Transverse colon (tissue), 4 donors: Measurements from ENCODE around the gene HS3ST5. TPM values are rescaled to one million over a fixed set of nuclear protein-coding genes. Genes with fewer than 3 reads are reported as not detected.

Experiments used
- DNase-seq: peaks from one replicate; pipeline ENCODE4 v3.0.0-alpha.2; 2019
- H3K27ac ChIP-seq, 4 donors: fragments of 200-600 bp; sonication (generic); 2 replicates each; pipeline ENCODE4 v1.5.1; 2016 to 2018; ENCODE audit warnings: inconsistent platforms in 4 of 4
- H3K27me3 ChIP-seq: fragments of 200-600 bp; sonication (generic); 2 replicates; pipeline ENCODE4 v1.5.1; 2017; ENCODE audit warnings: inconsistent platforms
- H3K36me3 ChIP-seq, 4 donors: fragments of 200-600 bp; sonication (generic); 2 replicates each; pipeline ENCODE4 v1.5.1; 2017 to 2019; ENCODE audit warnings: inconsistent platforms in 4 of 4
- H3K4me1 ChIP-seq, 4 donors: fragments of 200-600 bp; sonication (generic); 2 replicates each; pipeline ENCODE4 v1.5.1; 2017 to 2020; ENCODE audit warnings: inconsistent platforms in 4 of 4
- H3K4me3 ChIP-seq, 4 donors: fragments of 200-600 bp; sonication (generic); 1 replicate in 1 of 4; 2 replicates in 3 of 4; pipeline versions ENCODE4 v1.5.1 to v1.6.1; 2017 to 2019; ENCODE audit warnings: inconsistent platforms in 4 of 4
- H3K9me3 ChIP-seq, 2 donors: fragments of 200-600 bp; sonication (generic); 2 replicates each; pipeline ENCODE4 v1.5.1; 2017 to 2019; ENCODE audit warnings: inconsistent platforms in 2 of 2
- CTCF ChIP-seq, 5 experiments: fragments of 200-600 bp in 3 of 5; fragments of 450-650 bp in 2 of 5; sonication (generic) in 3 of 5; IDR thresholded peaks; 1 replicate in 2 of 5; 2 replicates in 3 of 5; pipeline ENCODE4 v1.5.1; 2016 to 2017; ENCODE audit warnings: antibody characterized with exemption in 5 of 5, inconsistent platforms in 3 of 5, mild to moderate bottlenecking in 2 of 5, moderate library complexity in 1 of 5
- EP300 ChIP-seq: sonication (generic); formaldehyde crosslinking; IDR thresholded peaks from one replicate; pipeline ENCODE4 v1.6.1; 2017; ENCODE audit warnings: antibody characterized with exemption, low read depth
- POLR2A ChIP-seq: fragments of 450-650 bp; IDR thresholded peaks from one replicate; pipeline ENCODE4 v1.6.1; 2016; ENCODE audit warnings: antibody characterized with exemption, mild to moderate bottlenecking, moderate library complexity
- POLR2AphosphoS5 ChIP-seq, 3 donors: sonication (generic); formaldehyde crosslinking; IDR thresholded peaks; one replicate each; pipeline ENCODE4 v1.6.1; 2016; ENCODE audit warnings: antibody characterized with exemption in 3 of 3
- WGBS, 2 donors: methylation state at CpG; one replicate each; pipeline ENCODE4 v1.1.5; 2018; ENCODE audit warnings: low coverage in 1 of 2; 5-methylcytosine and 5-hydroxymethylcytosine counted together
- in situ Hi-C, 4 donors: fragments of 200-750 bp; cut with MboI; loops; one replicate each; pipeline versions ENCODE4 v1.15.0 to v1.15.1; 2017; ENCODE audit warnings: low sequenced_read_pairs in 3 of 4, low pct_ligation_motif_present in 1 of 4, low pct_unique_long_range_greater_than_20kb in 1 of 4
- intact Hi-C: fragments of 100-400 bp; cut with DNase I; formaldehyde crosslinking; loops from one replicate; pipeline ENCODE4 v1.15.1; 2023; ENCODE audit warnings: low total_unique reads
- total RNA-seq, 4 donors: library from RNA; depleted of rRNA; stranded (reverse); fragments of >200 nt; gene quantifications; one replicate each; pipeline ENCODE4 v1.1.0, GENCODE V29; 2016

HS3ST5 gene
- total RNA-seq, 4 donors from 2014 or later, result 0.27 to 0.32 TPM; not detected in 2

GRCh38 chr6:114142258-114142657, 200.6 kb downstream of the HS3ST5 start:
- Histone ChIP-seq H3K27me3 (no peaks in the 10 kb centered on the region), H3K27ac (no peak overlapping the region), H3K4me1 (no peaks in the 10 kb centered on the region), H3K4me3 (no peak overlapping the region), H3K36me3 (no peaks in the 10 kb centered on the region), H3K9me3 (no peaks in the 10 kb centered on the region)
- 59 to 74% methylated on average over 6 to 7 of the region's 7 CpGs for WGBS, 2 donors
- DNase-seq, result no peak
- intact Hi-C loops, result no loop called here
- in situ Hi-C loops, result no loop called here
- no peak for TF ChIP-seq POLR2AphosphoS5 (IDR thresholded peaks at IDR 0.05)
- TF ChIP-seq POLR2A, result no peak
- TF ChIP-seq EP300, result no peak
- no peak for TF ChIP-seq CTCF (IDR thresholded peaks at IDR 0.05)

GRCh38 chr6:114140416-114140815, 202.4 kb downstream of the HS3ST5 start:
- in situ Hi-C loops (no loop called here), intact Hi-C loops (no loop called here)
- H3K4me3 ChIP-seq, result no peak overlapping the region
- no peaks in the 10 kb centered on the region for H3K9me3 ChIP-seq
- H3K4me1 ChIP-seq, result no peaks in the 10 kb centered on the region
- DNase-seq, result no peak
- WGBS, 2 donors, result 20 to 44% methylated on average over 2 to 5 of the region's 5 CpGs
- no peaks in the 10 kb centered on the region for H3K27me3 ChIP-seq
- H3K27ac ChIP-seq, result no peak overlapping the region
- H3K36me3 ChIP-seq, result no peaks in the 10 kb centered on the region
- TF ChIP-seq POLR2A, result no peak
- no peak for TF ChIP-seq CTCF (IDR thresholded peaks at IDR 0.05)
- TF ChIP-seq POLR2AphosphoS5 (IDR thresholded peaks at IDR 0.05), result no peak

DNA sequence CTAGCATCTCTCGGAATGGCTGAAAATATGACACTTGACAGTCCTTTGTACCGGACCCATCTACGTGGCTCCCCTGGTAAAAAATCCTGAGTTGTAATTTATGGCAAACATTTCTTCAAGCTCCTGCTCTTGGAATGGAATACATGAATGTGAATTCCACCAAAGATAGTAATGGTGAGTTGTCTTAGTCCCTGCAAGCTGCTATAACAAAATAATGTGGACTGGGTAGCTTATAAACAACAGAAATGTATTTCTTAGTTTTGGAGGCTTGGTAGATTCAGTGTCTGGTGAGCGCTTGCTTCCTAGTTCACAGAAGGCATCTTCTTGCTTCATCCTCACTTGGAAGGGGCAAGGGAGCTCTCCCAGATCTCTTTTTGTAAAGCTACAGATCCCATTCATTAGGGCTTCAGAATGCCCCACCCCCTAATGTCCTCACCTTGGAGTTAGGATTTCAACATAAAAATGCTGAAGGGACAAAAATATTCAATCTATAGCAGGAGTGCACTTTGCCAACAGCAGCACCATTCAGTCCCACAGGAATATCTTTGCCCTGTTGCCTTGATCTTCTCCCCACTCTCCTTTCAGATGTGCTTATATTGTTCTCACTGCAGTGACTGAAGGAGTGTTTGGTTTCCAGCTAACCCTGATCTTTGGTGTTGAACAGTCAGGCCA, 204.1 kb downstream of the HS3ST5 start:
- Histone ChIP-seq H3K27me3 (no peaks in the 10 kb centered on the region), H3K4me1 (no peaks in the 10 kb centered on the region), H3K9me3 (no peaks in the 10 kb centered on the region), H3K36me3 (no peaks in the 10 kb centered on the region), H3K4me3 (no peak overlapping the region), H3K27ac (no peak overlapping the region)
- 88 to 89% methylated on average over 4 of the region's 4 CpGs for WGBS, 2 donors
- in situ Hi-C loops (no loop called here), intact Hi-C loops (no loop called here)
- DNase-seq, result no peak
- TF ChIP-seq POLR2AphosphoS5 (IDR thresholded peaks at IDR 0.05) (no peak), POLR2A (no peak), EP300 (no peak), CTCF (IDR thresholded peaks at IDR 0.05) (no peak)

DNA sequence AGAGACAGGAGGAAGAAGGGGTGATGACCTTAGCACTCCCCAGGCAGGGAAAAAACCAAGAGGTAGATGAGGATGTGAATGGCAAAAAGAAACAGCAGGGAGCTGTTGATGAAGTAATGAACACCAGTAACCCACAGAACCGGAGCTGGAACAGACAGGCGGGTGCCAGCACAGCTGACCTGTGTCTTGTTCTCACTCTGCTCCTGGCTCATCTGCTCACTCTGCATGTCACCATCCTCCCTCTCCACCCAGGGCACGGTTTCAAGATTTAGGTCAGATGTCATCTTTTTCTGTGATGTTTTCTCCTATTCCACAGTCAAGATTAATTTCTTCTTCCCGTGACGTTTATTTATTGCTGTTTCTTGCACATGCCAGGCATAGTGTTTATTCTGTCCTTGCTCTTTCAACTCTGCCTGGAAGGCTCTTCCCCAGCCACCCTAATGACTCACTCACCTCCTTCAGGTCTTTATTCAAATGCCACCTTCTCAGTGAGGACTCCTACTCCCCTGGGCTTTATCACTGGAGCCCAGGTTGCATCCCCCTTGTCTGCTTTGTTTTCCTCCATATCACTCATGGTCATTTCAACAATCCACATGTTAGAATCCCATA, 207.4 kb downstream of the HS3ST5 start:
- TF ChIP-seq EP300, result no peak
- TF ChIP-seq POLR2AphosphoS5 (IDR thresholded peaks at IDR 0.05), result no peak
- no peak for TF ChIP-seq POLR2A
- TF ChIP-seq CTCF (IDR thresholded peaks at IDR 0.05), result no peak
- no peaks in the 10 kb centered on the region for H3K36me3 ChIP-seq
- no peaks in the 10 kb centered on the region for H3K9me3 ChIP-seq
- intact Hi-C loops (no loop called here), in situ Hi-C loops (no loop called here)
- H3K27ac ChIP-seq, result no peak overlapping the region
- H3K4me1 ChIP-seq, result no peaks in the 10 kb centered on the region
- H3K27me3 ChIP-seq, result no peaks in the 10 kb centered on the region
- no peak for DNase-seq
- 58 to 60% methylated on average over 5 of the region's 5 CpGs for WGBS, 2 donors
- no peak overlapping the region for H3K4me3 ChIP-seq
